Measurements from ENCODE around the gene L3MBTL2.

The L3MBTL2 gene

GRCh38 chr22:41215926-41216325 lies 10.8 kb downstream of the L3MBTL2 start:
- no peak for DNase-seq

GRCh38 chr22:41216984-41217383 lies 11.9 kb downstream of the L3MBTL2 start:
- no peak for DNase-seq

- DNase-seq, result peak; percentile 51
Observed at GRCh38 chr22:41217553-41218157, 12.5 kb downstream of the L3MBTL2 start.

GRCh38 chr22:41222846-41223507 lies 17.9 kb downstream of the L3MBTL2 start:
- no peak for DNase-seq

GRCh38 chr22:41223535-41223934 lies 18.4 kb downstream of the L3MBTL2 start:
- DNase-seq, result no peak

- DNase-seq, result no peak
Observed at GRCh38 chr22:41226723-41227655, 21.9 kb downstream of the L3MBTL2 start.

GRCh38 chr22:41229215-41229614 lies 24.1 kb downstream of the L3MBTL2 start:
- no peak for DNase-seq

- no peak for DNase-seq
Observed at GRCh38 chr22:41229730-41230400, 24.8 kb downstream of the L3MBTL2 start.

- no peak for DNase-seq
Observed at GRCh38 chr22:41230401-41230785, 25.3 kb downstream of the L3MBTL2 start.

GRCh38 chr22:41231369-41231768 lies 26.3 kb downstream of the L3MBTL2 start:
- DNase-seq, result no peak

- no peak for DNase-seq
Observed at GRCh38 chr22:41234815-41235695, 29.9 kb downstream of the L3MBTL2 start.

- no peak for DNase-seq
Observed at GRCh38 chr22:41237036-41237706, 32.1 kb downstream of the L3MBTL2 start.

GRCh38 chr22:41237707-41238569 lies 32.8 kb downstream of the L3MBTL2 start:
- no peak for DNase-seq

GRCh38 chr22:41238570-41239442 lies 33.7 kb downstream of the L3MBTL2 start:
- no peak for DNase-seq

- DNase-seq, result no peak
Observed at GRCh38 chr22:41239443-41240128, 34.5 kb downstream of the L3MBTL2 start.

- DNase-seq, result no peak
Observed at GRCh38 chr22:41240377-41241132, 35.4 kb downstream of the L3MBTL2 start, which contains the start of gene CHADL. Gene CHADL (minus strand): TSS chr22:41240931. CDS start chr22:41240881, 50 bp downstream.

- DNase-seq, result no peak
Observed at GRCh38 chr22:41241133-41241676, 36.1 kb downstream of the L3MBTL2 start.
